HS-5 (cell line): ENCODE measurements around the gene SLC34A2.
"Not testable (repeated sequence)": the region's sequence is repeated elsewhere in the genome, so short reads cannot be mapped to it uniquely, and the experiment has no call there.

ENCODE experiments used
- DNase-seq: peaks from one replicate; pipeline ENCODE4 v3.0.0-alpha.2; 2012; ENCODE audit warnings: low read depth

SLC34A2 gene

GRCh38 chr4:25661441-25661840 is 5.8 kb downstream of the SLC34A2 start:
- DNase-seq: not testable (repeated sequence)

- no peak for DNase-seq
Observed at GRCh38 chr4:25662306-25662705, 6.7 kb downstream of the SLC34A2 start.

- DNase-seq: no peak
Observed at GRCh38 chr4:25663781-25664180, 8.1 kb downstream of the SLC34A2 start.

DNA sequence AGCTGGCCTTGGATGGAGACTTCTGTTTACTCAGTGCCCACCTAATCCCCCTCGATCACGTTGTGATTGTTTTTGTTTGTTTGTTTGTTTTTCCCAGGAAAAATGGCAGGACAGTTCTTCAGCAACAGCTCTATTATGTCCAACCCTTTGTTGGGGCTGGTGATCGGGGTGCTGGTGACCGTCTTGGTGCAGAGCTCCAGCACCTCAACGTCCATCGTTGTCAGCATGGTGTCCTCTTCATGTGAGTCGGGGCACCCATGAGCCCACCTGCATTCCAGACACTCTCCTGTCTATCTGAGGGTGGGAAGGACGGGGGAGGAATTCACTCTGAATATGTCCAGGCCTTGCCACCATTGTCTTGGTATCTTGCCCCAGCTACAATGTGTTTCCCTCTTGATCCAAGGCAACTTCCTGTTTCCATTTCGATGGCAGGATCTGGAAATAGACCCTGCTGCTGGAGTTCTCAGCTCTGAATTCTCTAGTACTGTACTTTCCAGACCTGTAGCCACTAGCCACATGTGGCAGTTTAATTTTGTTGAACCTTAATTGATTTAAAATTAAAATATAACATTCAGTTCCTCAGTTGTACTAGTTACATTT is 10.5 kb downstream of the SLC34A2 start:
- DNase-seq: no peak

DNA sequence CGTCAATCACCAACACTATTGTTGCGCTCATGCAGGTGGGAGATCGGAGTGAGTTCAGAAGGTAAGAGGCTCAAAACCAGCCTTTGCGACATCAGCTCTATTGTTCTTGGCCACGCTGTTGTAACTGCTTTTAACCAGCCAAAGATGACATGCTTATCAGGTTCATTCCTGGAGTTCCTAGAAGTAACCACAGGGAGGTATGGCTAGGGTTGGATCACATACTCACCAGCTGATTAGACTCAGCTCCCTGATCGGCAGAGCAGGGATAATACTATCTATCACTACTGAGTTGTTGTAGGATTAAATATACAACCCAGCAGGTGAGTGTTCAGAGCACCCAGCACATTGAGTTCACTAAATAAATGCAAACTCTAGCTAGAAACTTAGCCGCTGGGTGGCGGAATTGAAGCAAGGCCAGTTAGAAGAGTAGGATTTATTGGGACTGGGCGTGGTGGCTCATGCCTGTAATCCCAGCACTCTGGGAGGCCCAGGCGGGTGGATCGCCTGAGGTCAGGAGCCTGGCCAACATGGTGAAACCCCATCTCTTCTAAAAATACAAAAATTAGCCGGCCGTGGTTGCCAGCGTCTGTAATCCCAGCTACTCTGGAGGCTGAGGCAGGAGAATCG is 12.4 kb downstream of the SLC34A2 start:
- DNase-seq: no peak

DNA sequence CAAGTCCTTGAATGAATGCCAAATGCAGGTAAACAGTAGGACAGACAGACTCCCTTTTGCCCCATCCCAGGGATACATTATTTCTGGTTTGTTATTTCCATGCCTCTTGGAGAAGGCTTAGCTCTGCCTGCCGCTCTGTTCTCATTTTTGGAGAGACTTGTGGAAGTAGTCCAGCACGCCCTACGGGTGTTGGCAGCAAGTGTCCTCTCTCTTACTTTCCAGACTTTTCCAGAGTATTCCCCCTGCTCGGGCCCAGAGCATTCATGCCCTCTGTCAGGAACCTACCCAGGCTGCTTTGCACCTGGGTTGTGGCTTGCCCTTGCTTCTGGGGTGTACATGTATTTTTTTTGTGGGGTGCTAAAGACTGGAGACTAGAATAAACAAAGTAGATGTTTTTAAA is 15.3 kb downstream of the SLC34A2 start:
- DNase-seq: no peak

GRCh38 chr4:25672756-25673155 is 17.1 kb downstream of the SLC34A2 start:
- no peak for DNase-seq

- DNase-seq: no peak
Observed at GRCh38 chr4:25674386-25674785, 18.7 kb downstream of the SLC34A2 start.

GRCh38 chr4:25676221-25676620 is 20.6 kb downstream of the SLC34A2 start:
- no peak for DNase-seq

GRCh38 chr4:25677157-25677556 is 21.5 kb downstream of the SLC34A2 start:
- DNase-seq: no peak

- DNase-seq: no peak
Observed at GRCh38 chr4:25677943-25678342, 22.3 kb downstream of the SLC34A2 start.

GRCh38 chr4:25687773-25688172 is 32.1 kb downstream of the SLC34A2 start:
- no peak for DNase-seq

DNA sequence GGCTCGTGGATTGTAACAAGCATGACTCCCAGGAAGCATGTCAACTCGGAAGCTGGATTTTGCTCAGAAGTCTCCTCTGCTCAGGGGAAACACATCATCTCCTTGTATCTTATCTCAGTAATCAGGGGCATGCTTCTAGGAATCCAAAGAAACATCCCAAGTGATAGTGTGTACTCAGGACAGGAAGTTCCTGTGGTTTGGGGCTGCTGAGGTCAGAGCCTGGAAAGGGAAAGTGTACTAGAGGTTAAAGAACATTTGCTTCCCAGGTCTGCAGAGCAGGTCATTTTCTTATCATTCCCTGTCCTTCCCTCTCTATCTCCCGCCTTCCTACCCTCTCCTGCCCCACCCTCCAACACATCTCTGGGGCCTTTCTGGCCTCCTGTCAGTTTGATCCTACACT is 38.8 kb downstream of the SLC34A2 start:
- DNase-seq: peak; percentile 29

- no peak for DNase-seq
Observed at GRCh38 chr4:25696409-25696808, 40.8 kb downstream of the SLC34A2 start.

GRCh38 chr4:25697516-25697915 is 41.9 kb downstream of the SLC34A2 start:
- DNase-seq: no peak

GRCh38 chr4:25700661-25701060 is 45.0 kb downstream of the SLC34A2 start:
- no peak for DNase-seq

GRCh38 chr4:25702848-25703247 is 47.2 kb downstream of the SLC34A2 start:
- DNase-seq: peak; percentile 63

- DNase-seq: peak; percentile 30
Observed at GRCh38 chr4:25703731-25704388, 48.2 kb downstream of the SLC34A2 start.

DNA sequence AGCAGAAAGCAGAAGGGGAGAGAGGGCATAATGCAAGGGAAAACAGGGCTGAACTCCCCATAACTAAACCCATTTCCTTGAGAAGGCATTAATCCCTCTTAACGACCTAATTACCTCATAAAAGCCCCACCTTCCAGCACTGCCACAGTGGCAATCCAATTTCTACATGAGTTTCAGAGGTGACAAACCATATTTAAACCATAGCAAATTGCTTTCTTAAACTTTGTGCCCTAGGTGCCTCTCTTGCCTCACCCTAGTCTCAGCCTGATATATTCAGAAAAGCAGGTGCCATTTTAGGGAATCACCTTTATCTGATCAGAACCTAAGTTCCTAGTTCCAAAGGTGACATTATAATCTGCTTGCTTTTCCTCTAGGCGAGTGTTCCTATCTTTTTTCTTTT is 48.9 kb downstream of the SLC34A2 start:
- DNase-seq: no peak

- DNase-seq: no peak
Observed at GRCh38 chr4:25710637-25711036, 55.0 kb downstream of the SLC34A2 start.

DNA sequence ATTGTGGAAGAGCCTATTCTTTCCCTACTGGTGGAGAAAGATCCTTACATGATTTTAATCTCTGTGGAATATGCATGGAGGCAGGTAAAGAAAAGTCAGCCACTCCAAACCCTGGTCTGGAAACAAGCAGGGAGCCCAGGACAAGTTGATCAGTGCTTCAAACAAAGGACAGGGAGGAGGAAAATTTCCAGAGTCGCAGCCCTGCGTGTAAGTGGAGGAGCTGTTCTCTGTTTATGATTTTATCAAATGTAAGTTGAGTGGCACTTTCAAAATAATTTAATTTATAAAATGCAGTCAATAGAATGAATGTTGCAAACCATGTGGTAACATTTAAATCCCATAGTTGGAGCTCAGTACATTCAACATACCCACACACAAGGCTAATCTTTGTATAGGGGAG is 57.0 kb downstream of the SLC34A2 start:
- no peak for DNase-seq

DNA sequence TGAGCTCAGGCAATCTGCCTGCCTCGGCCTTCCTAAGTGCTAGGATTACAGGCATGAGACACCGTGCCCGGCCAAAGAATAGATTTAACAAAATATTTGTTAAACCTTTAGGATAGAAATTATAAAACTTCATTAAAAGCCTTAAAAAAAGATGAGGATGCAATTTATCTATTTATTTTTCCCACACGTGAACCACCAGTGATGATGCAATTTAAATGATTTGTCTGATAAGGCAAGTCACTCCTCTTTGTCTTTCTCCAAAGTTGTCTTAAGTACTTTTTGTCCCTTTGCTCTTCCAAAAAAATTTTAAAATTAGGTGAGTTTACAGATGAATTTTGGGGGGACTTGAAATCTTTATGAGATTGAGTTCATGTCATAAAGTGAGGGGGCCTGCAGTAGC is 58.2 kb downstream of the SLC34A2 start:
- DNase-seq: no peak

DNA sequence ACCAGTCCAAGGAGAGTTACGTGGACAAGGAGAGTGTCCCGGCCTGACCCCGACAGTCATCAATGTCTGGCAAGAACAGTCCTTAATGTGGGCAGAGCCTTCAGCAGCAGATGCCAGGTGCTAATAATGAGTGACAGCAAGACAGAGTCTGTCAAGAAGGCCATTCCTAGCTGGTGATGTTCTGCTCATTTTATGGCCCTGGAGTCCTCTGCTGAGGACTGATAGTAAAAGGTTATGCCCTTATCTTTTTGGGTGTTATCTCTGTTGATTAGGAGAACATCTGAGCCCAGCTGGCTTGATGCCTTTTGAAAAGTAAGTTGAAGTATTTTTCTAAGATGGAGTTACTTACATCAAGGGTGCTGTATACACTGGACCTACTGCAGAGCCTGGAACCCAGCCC is 67.3 kb downstream of the SLC34A2 start:
- no peak for DNase-seq

- no peak for DNase-seq
Observed at GRCh38 chr4:25723409-25723808, 67.8 kb downstream of the SLC34A2 start.
